Gastroesophageal sphincter (tissue), 4 donors: ENCODE data around the gene PRR12. TPM values are rescaled to one million over a fixed set of nuclear protein-coding genes. Genes with fewer than 3 reads are reported as not detected.
A peak's percentile ranks its signal among the peaks of the same experiment; 100 is the strongest.

ENCODE experiments used
- ATAC-seq: fragments of 150-250 bp; one replicate; pipeline ENCODE4 v1.9.1; 2016; ENCODE audit warnings: mild to moderate bottlenecking, moderate library complexity
- H3K27ac ChIP-seq, 4 donors: fragments of 200-600 bp; sonication (generic) in 3 of 4; 1 replicate in 3 of 4; 2 replicates in 1 of 4; pipeline ENCODE4 v1.5.1; 2016 to 2019
- H3K27me3 ChIP-seq: fragments of 200-600 bp; sonication (generic); one replicate; pipeline ENCODE4 v1.5.1; 2019
- H3K36me3 ChIP-seq, 2 donors: fragments of 200-600 bp; sonication (generic); one replicate each; pipeline ENCODE4 v1.5.1; 2019; ENCODE audit warnings: control low read depth in 1 of 2
- H3K4me1 ChIP-seq, 3 donors: fragments of 200-600 bp; sonication (generic); 1 replicate in 2 of 3; 2 replicates in 1 of 3; pipeline ENCODE4 v1.5.1; 2016 to 2019; ENCODE audit warnings: control low read depth in 2 of 3
- H3K4me3 ChIP-seq, 2 donors: fragments of 200-600 bp; sonication (generic); one replicate each; pipeline ENCODE4 v1.5.1; 2019; ENCODE audit warnings: mild to moderate bottlenecking in 1 of 2, moderate library complexity in 1 of 2
- H3K9me3 ChIP-seq, 3 donors: fragments of 200-600 bp; sonication (generic); one replicate each; pipeline ENCODE4 v1.5.1; 2017 to 2019; ENCODE audit warnings: control low read depth in 2 of 3
- EP300 ChIP-seq: sonication (generic); formaldehyde crosslinking; IDR thresholded peaks from one replicate; pipeline ENCODE4 v1.6.1; 2017; ENCODE audit warnings: antibody characterized with exemption, mild to moderate bottlenecking
- POLR2A ChIP-seq, 2 donors: fragments of 450-650 bp; IDR thresholded peaks; one replicate each; pipeline ENCODE4 v1.6.1; 2017; ENCODE audit warnings: antibody characterized with exemption in 2 of 2, mild to moderate bottlenecking in 2 of 2, moderate library complexity in 1 of 2
- POLR2AphosphoS5 ChIP-seq: sonication (generic); formaldehyde crosslinking; IDR thresholded peaks from one replicate; pipeline ENCODE4 v1.6.1; 2017; ENCODE audit warnings: antibody characterized with exemption
- whole genome bisulfite sequencing, 2 donors: methylation state at CpG; one replicate each; pipeline ENCODE4 v1.1.5; 2018; ENCODE audit warnings: low coverage in 1 of 2; 5-methylcytosine and 5-hydroxymethylcytosine counted together
- total RNA-seq, 4 donors: library from RNA; depleted of rRNA; stranded (reverse); fragments of >200 nt; gene quantifications; one replicate each; pipeline ENCODE4 v1.1.0, GENCODE V29; 2016
- TF ChIP-seq, protein P1 (sequence below), 4 experiments: fragments of 200-600 bp in 2 of 4; fragments of 450-650 bp in 2 of 4; sonication (generic) in 1 of 4; IDR thresholded peaks; one replicate each; pipeline ENCODE4 v1.5.1; 2017 to 2019; ENCODE audit warnings: antibody characterized with exemption in 4 of 4, mild to moderate bottlenecking in 2 of 4, moderate library complexity in 2 of 4

PRR12 gene
- total RNA-seq, 4 donors from 2014 or later, result 9.3 to 24.1 (median 14.8) TPM

DNA sequence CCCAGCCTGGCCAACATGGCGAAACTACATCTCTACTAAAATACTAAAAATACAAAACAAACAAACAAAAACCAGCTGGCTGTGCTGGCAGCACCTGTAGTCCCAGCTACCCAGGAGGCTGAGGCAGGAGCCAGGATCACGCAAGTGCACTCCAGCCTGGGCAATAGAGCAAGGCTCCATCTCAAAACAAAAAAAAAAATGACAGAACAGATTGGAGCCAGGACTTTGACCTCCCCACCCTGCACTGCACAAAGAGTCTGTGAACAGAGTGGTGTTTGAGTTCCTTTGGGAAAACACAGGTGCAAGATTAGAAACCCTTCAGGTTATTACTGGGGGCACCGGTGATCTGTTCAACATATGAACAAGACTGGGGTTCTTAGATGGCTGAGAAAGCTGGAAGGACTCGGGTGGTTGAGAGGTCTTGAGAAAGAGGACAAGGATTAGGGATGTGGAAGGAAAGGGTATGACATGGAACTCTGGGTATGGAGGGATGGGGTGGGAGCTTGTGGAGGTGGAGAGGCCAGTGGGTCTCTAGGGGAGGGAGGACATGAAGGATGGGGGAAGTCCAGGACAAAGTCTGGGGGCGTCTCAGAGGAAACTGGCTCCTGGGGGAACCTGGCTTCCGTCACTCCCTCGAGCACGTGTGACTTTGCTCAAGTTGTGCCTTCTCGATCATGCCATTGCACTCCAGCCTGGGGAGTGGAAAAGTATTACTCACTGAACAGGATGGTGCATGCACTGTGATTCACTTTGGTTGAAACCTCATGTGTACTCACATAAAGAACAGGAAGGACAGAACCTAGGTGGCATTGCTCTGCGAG is 37.3 kb upstream of the PRR12 start:
- Histone ChIP-seq H3K36me3 (peaks cover 0 to 54% of the 10 kb centered on the region in 2 donors), H3K27me3 (no peaks in the 10 kb centered on the region), H3K27ac (peak overlapping the region in 3 of 4 donors; percentile 29 to 67 (median 61)), H3K4me1 (peaks cover 0 to 15% (median 0%) of the 10 kb centered on the region in 3 donors), H3K4me3 (no peak overlapping the region), H3K9me3 (no peaks in the 10 kb centered on the region)
- no peak for ATAC-seq
- TF ChIP-seq EP300, result no peak
- no peak for TF ChIP-seq POLR2A (IDR thresholded peaks at IDR 0.05)
- TF ChIP-seq, protein P1, sequence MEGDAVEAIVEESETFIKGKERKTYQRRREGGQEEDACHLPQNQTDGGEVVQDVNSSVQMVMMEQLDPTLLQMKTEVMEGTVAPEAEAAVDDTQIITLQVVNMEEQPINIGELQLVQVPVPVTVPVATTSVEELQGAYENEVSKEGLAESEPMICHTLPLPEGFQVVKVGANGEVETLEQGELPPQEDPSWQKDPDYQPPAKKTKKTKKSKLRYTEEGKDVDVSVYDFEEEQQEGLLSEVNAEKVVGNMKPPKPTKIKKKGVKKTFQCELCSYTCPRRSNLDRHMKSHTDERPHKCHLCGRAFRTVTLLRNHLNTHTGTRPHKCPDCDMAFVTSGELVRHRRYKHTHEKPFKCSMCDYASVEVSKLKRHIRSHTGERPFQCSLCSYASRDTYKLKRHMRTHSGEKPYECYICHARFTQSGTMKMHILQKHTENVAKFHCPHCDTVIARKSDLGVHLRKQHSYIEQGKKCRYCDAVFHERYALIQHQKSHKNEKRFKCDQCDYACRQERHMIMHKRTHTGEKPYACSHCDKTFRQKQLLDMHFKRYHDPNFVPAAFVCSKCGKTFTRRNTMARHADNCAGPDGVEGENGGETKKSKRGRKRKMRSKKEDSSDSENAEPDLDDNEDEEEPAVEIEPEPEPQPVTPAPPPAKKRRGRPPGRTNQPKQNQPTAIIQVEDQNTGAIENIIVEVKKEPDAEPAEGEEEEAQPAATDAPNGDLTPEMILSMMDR (IDR thresholded peaks at IDR 0.05), result no peak
- TF ChIP-seq POLR2AphosphoS5, result no peak
- WGBS, 2 donors, result 63 to 80% methylated on average over 7 to 9 of the region's 10 CpGs

DNA sequence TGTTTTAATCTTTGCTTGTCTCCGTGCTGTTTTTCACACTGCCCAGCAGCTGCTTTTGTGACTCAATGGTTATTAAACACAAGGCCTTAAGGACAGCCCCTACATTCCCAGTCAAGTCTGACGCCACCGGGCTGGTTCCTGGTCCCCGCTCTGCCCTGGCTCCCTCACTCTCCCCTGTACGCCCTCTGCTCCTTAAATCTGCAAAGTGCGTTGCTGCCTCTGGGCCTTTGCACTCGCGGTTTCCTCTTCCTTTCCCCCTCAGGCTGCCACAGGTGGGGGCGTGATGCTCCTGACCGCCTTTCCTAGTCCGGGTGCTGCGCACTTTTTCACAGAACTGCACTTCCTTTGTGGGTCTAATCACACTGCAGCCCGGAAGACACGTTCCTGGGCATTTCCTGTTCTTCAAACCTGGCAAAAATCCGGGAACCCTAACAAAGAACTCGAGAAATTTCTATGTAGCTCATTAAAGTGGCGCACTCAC is 36.2 kb upstream of the PRR12 start:
- Histone ChIP-seq H3K36me3 (peaks cover 0 to 65% of the 10 kb centered on the region in 2 donors), H3K9me3 (no peaks in the 10 kb centered on the region), H3K4me1 (peaks cover 0 to 17% (median 0%) of the 10 kb centered on the region in 3 donors), H3K27ac (peak overlapping the region in 3 of 4 donors; percentile 29 to 67 (median 61)), H3K4me3 (no peak overlapping the region), H3K27me3 (no peaks in the 10 kb centered on the region)
- peak; percentile 32 for ATAC-seq
- peak; percentile 23 for TF ChIP-seq POLR2AphosphoS5
- TF ChIP-seq, protein P1 (IDR thresholded peaks at IDR 0.05), result no peak
- 81 to 88% methylated on average over 9 to 16 of the region's 17 CpGs for WGBS, 2 donors

DNA sequence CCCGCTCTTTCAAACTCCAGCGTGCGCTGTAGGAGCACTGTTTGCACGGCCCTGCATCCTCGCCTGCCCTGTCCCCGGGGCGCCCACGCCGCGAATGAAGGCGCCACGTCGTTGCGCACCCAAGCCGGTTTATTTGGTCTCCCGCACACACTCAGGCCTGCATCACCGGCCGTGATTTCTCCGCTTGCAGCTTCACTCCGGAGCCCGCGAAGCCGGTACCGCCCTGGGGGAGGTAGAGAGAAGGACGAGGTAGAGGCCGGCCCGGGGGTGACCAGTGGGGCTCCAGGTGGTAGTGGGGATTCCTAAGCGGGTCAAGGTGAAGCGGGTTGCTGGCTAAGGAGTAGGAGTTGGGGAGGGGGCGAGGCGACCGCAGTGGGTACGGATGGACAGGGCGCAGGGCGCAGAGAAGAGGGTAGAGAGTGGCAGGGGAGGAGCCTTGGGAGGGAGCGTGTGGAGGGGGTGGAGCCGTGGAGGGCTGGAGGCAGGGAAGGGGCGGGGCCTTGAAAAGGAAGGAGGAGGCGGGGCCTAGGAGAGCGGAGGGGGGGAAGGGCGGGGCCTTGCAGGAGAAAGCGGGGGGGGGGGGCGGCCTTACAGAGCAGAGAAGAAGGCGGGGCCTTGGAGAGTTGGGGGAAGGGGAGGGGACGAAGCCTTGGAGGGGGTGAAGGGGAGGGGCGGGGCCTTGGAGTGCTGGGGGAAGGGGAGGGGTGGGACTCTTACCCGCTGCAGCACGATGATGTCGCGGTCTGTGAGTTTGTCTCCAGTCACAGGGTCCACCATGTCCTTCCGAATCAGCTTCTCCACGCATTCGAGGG is 35.2 kb upstream of the PRR12 start:
- peaks cover 0 to 28% (median 0%) of the 10 kb centered on the region in 3 donors for H3K4me1 ChIP-seq
- peaks cover 0 to 74% of the 10 kb centered on the region in 2 donors for H3K36me3 ChIP-seq
- WGBS, 2 donors, result 26 to 88% methylated on average over 6 to 9 of the region's 53 CpGs
- no peaks in the 10 kb centered on the region for H3K9me3 ChIP-seq
- peak overlapping the region in 3 of 4 donors; percentile 45 to 73 (median 48) for H3K27ac ChIP-seq
- peak overlapping the region in 1 of 2 donors; percentile 14 for H3K4me3 ChIP-seq
- no peaks in the 10 kb centered on the region for H3K27me3 ChIP-seq
- peak; percentile 65 for ATAC-seq
- TF ChIP-seq EP300 (no peak), POLR2A (IDR thresholded peaks at IDR 0.05) (no peak)

GRCh38 chr19:49556412-49557398 is 34.3 kb upstream of the PRR12 start:
- H3K4me1 ChIP-seq, result peaks cover 0 to 31% (median 0%) of the 10 kb centered on the region in 3 donors
- no CpG with 5 or more reads among the region's 66 CpGs for WGBS, 2 donors
- H3K9me3 ChIP-seq, result no peaks in the 10 kb centered on the region
- no peak for ATAC-seq
- TF ChIP-seq EP300 (no peak), POLR2A (IDR thresholded peaks at IDR 0.05) (no peak), POLR2AphosphoS5 (no peak)
- TF ChIP-seq, protein P1 (IDR thresholded peaks at IDR 0.05), result no peak
- H3K27me3 ChIP-seq, result no peaks in the 10 kb centered on the region
- peak overlapping the region in 1 of 2 donors; percentile 14 for H3K4me3 ChIP-seq
- H3K36me3 ChIP-seq, result peaks cover 0 to 74% of the 10 kb centered on the region in 2 donors
- H3K27ac ChIP-seq, result peak overlapping the region in 3 of 4 donors; percentile 20 to 73 (median 45)
